HepG2 (cell line): ENCODE data around the gene KCND3. TPM values are rescaled to one million over a fixed set of nuclear protein-coding genes. Genes with fewer than 3 reads are reported as not detected.

Experiments
- ATAC-seq: fragments of 200-7000 bp; cut with Tn5 transposase; 3 replicates; pipeline ENCODE4 v1.9.1; 2020; ENCODE audit warnings: mild to moderate bottlenecking, moderate library complexity
- BruUV-seq: library from RNA; stranded (reverse); fragments of 400-500 nt; replicated peaks from 2 replicates; lab custom pipeline; 2021; lab: Mats Ljungman, UMichigan
- CTCF ChIA-PET: fragments of 300-600 bp; formaldehyde crosslinking; extraction: SDS; loops from one replicate; lab custom pipeline; 2021; ENCODE audit warnings: low total read pairs, inconsistent platforms, low intra/inter-chr PET ratio; lab: Yijun Ruan, JAX
- POLR2A ChIA-PET: fragments of 350-600 bp; sonication (Branson Sonifier 250); formaldehyde crosslinking; loops from one replicate; lab custom pipeline; 2020; ENCODE audit warnings: antibody characterized with exemption, inconsistent platforms; lab: Yijun Ruan, JAX
- DNase-seq: peaks from one replicate; pipeline ENCODE4 v3.0.0-alpha.2; 2015; ENCODE audit warnings: low spot score
- FAIRE-seq: peaks from 3 replicates; lab custom pipeline; 2011; peaks lifted over from hg19 to GRCh38; lab: Jason Lieb, UNC
- H2AFZ ChIP-seq: one replicate; pipeline ENCODE4 v1.6.1; 2011; ENCODE audit warnings: low read length, inconsistent platforms
- H3K27ac ChIP-seq: fragments of 300-600 bp; 3 replicates; pipeline ENCODE4 v1.8.0; 2011; ENCODE audit warnings: mixed run types, mild to moderate bottlenecking, mixed read lengths, low read length, inconsistent platforms; ENCODE audit not compliant: insufficient read depth; ENCODE audit errors: extremely low read length
- H3K27me3 ChIP-seq, 2 experiments: fragments of 200-600 bp in 1 of 2; 2 replicates in 1 of 2; 3 replicates in 1 of 2; pipeline versions ENCODE4 v1.6.0 to v1.8.0; 2011; ENCODE audit warnings: low read length in 2 of 2, mild to moderate bottlenecking in 2 of 2, moderate library complexity in 2 of 2, inconsistent platforms in 1 of 2; ENCODE audit not compliant: insufficient read depth in 2 of 2, control insufficient read depth in 1 of 2
- H3K36me3 ChIP-seq, 2 experiments: fragments of 200-600 bp in 1 of 2; replicated peaks in 1 of 2; 2 replicates in 1 of 2; 3 replicates in 1 of 2; pipeline versions ENCODE4 v1.5.1 to v1.8.0; 2011; ENCODE audit warnings: low read length in 2 of 2, inconsistent platforms in 1 of 2; ENCODE audit not compliant: insufficient read depth in 2 of 2, control insufficient read depth in 1 of 2
- H3K4me1 ChIP-seq: 2 replicates; pipeline ENCODE4 v1.5.1; 2012; ENCODE audit warnings: low read length, inconsistent platforms; ENCODE audit not compliant: insufficient read depth
- H3K4me2 ChIP-seq: 2 replicates; pipeline ENCODE4 v1.6.0; 2011; ENCODE audit warnings: low read depth, low read length, inconsistent platforms
- H3K4me3 ChIP-seq, 3 experiments: fragments of 200-600 bp in 1 of 3; sonication (generic), shearing (Covaris generic) in 1 of 3; replicated peaks in 1 of 3; 2 replicates each; pipeline ENCODE4 v1.5.1; 2011 to 2016; ENCODE audit warnings: low read length in 3 of 3, inconsistent platforms in 2 of 3, low read depth in 2 of 3, mild to moderate bottlenecking in 2 of 3, control low read depth in 1 of 3, mixed read lengths in 1 of 3; ENCODE audit not compliant: insufficient read depth in 1 of 3
- H3K79me2 ChIP-seq: one replicate; pipeline ENCODE4 v1.6.1; 2011; ENCODE audit warnings: low read length, inconsistent platforms; ENCODE audit not compliant: insufficient read depth
- H3K9ac ChIP-seq: 2 replicates; pipeline ENCODE4 v1.6.0; 2011; ENCODE audit warnings: mild to moderate bottlenecking, low read depth, low read length, inconsistent platforms; ENCODE audit not compliant: insufficient read depth
- H3K9me3 ChIP-seq: 2 replicates; pipeline ENCODE4 v1.5.1; 2012; ENCODE audit warnings: mild to moderate bottlenecking, low read length
- H4K20me1 ChIP-seq: 2 replicates; pipeline ENCODE4 v1.6.0; 2011; ENCODE audit warnings: inconsistent platforms, mild to moderate bottlenecking, low read length, moderate library complexity; ENCODE audit not compliant: insufficient read depth
- ATF7 ChIP-seq, 2 experiments: fragments of 450-650 bp in 1 of 2; sonication (generic) in 1 of 2; formaldehyde crosslinking in 1 of 2; IDR thresholded peaks; 2 replicates each; pipeline versions ENCODE4 v1.4.0 to v1.6.1; 2016 to 2020; ENCODE audit warnings: antibody characterized with exemption in 1 of 2, mild to moderate bottlenecking in 1 of 2, missing genetic modification reagents in 1 of 2
- BCLAF1 ChIP-seq: fragments of 450-650 bp; IDR thresholded peaks from 2 replicates; pipeline ENCODE4 v1.6.1; 2017; ENCODE audit warnings: mild to moderate bottlenecking
- BRF2 ChIP-seq: sonication (generic); formaldehyde crosslinking; IDR thresholded peaks from 2 replicates; pipeline ENCODE4 v1.8.1; 2022; ENCODE audit warnings: mild to moderate bottlenecking, missing genetic modification reagents
- JUNB ChIP-seq: sonication (generic); formaldehyde crosslinking; IDR thresholded peaks from 2 replicates; pipeline ENCODE4 v1.8.0; 2022; ENCODE audit warnings: missing genetic modification reagents, mild to moderate bottlenecking, borderline replicate concordance
- NKX3-1 ChIP-seq: sonication (generic); formaldehyde crosslinking; IDR thresholded peaks from 2 replicates; pipeline ENCODE4 v1.5.0; 2020; ENCODE audit warnings: missing genetic modification reagents
- SRY ChIP-seq: sonication (generic); formaldehyde crosslinking; IDR thresholded peaks from 2 replicates; pipeline ENCODE4 v1.8.0; 2022; ENCODE audit warnings: mild to moderate bottlenecking, missing genetic modification reagents
- ZBTB43 ChIP-seq: sonication (generic); formaldehyde crosslinking; conservative IDR thresholded peaks from 2 replicates; pipeline ENCODE4 v1.4.0; 2020; ENCODE audit warnings: missing genetic modification reagents
- ZNF282 ChIP-seq: fragments of 450-650 bp; IDR thresholded peaks from 2 replicates; pipeline ENCODE4 v1.6.1; 2018; ENCODE audit not compliant: partially characterized antibody
- ZNF567 ChIP-seq: sonication (generic); formaldehyde crosslinking; IDR thresholded peaks from 2 replicates; pipeline ENCODE4 v1.8.1; 2023; ENCODE audit warnings: mild to moderate bottlenecking, missing genetic modification reagents, borderline replicate concordance
- ZNF766 ChIP-seq: sonication (generic); formaldehyde crosslinking; IDR thresholded peaks from 2 replicates; pipeline ENCODE4 v1.5.0; 2020; ENCODE audit warnings: missing genetic modification reagents, borderline replicate concordance
- ZNF776 ChIP-seq: sonication (generic); formaldehyde crosslinking; IDR thresholded peaks from 2 replicates; pipeline ENCODE4 v1.4.0; 2020; ENCODE audit warnings: mild to moderate bottlenecking, missing genetic modification reagents
- WGBS: methylation state at CpG from one replicate; pipeline ENCODE4 v1.1.6; 2017; ENCODE audit warnings: low lambda C conversion rate; 5-methylcytosine and 5-hydroxymethylcytosine counted together
- in situ Hi-C: cut with HindIII; loops from 2 replicates; pipeline ENCODE4 v1.10.0; 2017; ENCODE audit warnings: low pct_unique_long_range_greater_than_20kb; ENCODE audit not compliant: extremely low pct_ligation_motif_present
- intact Hi-C: fragments of 100-400 bp; cut with micrococcal nuclease; formaldehyde crosslinking; loops from one replicate; pipeline ENCODE4 v1.10.0; 2022; ENCODE audit not compliant: unreplicated experiment
- polyA plus RNA-seq, 8 experiments: library from polyadenylated mRNA; depleted of rRNA in 3 of 8; stranded (reverse) in 7 of 8; unstranded in 1 of 8; fragments of >200 nt; fragmentation: Illumina TruSeq in 4 of 8; extraction: Trizol in 4 of 8; gene quantifications; 2 replicates each; pipeline versions ENCODE4 v1.2.1 to v1.2.3, GENCODE V29; 2011 to 2016; ENCODE audit warnings: low read depth in 4 of 8, missing spikeins in 1 of 8, mixed read lengths in 1 of 8; ENCODE audit not compliant: insufficient read depth in 1 of 8
- total RNA-seq, 5 experiments: library from RNA; depleted of rRNA; stranded (reverse); fragments of >200 nt; fragmentation: Illumina TruSeq; extraction: Trizol; gene quantifications; 2 replicates each; pipeline ENCODE4 v1.2.3, GENCODE V29; 2016; ENCODE audit warnings: low read depth in 1 of 5

Gene KCND3
- total and polyA plus RNA-seq, 2 of the 13 experiments (the other 11 are each of a cell fraction or from before 2014, with no cell fraction given): 0.04 TPM; not detected in 1

- ATAC-seq: no peak; the same call in 2 of the 3 replicates
- H3K4me2 ChIP-seq: no peak overlapping the region
- no peaks in the 10 kb centered on the region for H3K36me3 ChIP-seq
- intact Hi-C loops: no loop called here
- H3K27ac ChIP-seq: no peak overlapping the region
- POLR2A ChIA-PET: no interaction called here
- H3K9me3 ChIP-seq: no peaks in the 10 kb centered on the region
- no peak overlapping the region for H3K4me3 ChIP-seq
- TF ChIP-seq ZNF282 (no peak), SRY (CRISPR knock-in tag) (no peak), JUNB (CRISPR knock-in tag) (no peak), ZNF567 (no peak), ZNF776 (CRISPR knock-in tag) (no peak), BRF2 (CRISPR knock-in tag) (no peak), ZNF766 (CRISPR knock-in tag) (no peak), NKX3-1 (no peak), ATF7 (IDR thresholded peaks at IDR 0.05) (no peak), ATF7 (CRISPR knock-in tag; IDR thresholded peaks at IDR 0.05) (no peak), ZBTB43 (CRISPR knock-in tag) (no peak), BCLAF1 (no peak)
- TF ChIP-seq, all 625 proteins: peak for 0
- in situ Hi-C loops: no loop called here
- Histone ChIP-seq H3K79me2 (no peaks in the 10 kb centered on the region), H4K20me1 (no peaks in the 10 kb centered on the region), H3K4me1 (peaks cover 11% of the 10 kb centered on the region; the same call in 1 of the 2 replicates), H3K9ac (no peak overlapping the region), H3K27me3 (peaks cover 1 to 25% of the 10 kb centered on the region in 2 experiments; a peak in 4 of 5 replicates), H2AFZ (no peak overlapping the region)
- no CpG with 5 or more reads among the region's 3 CpGs for WGBS
- FAIRE-seq (no peak), DNase-seq (no peak)
- CTCF ChIA-PET: no interaction called here
- no TSS peak for BruUV-seq
These were observed 174.8 kb downstream of the KCND3 start for GRCh38 chr1:111814642-111815041.
